ENCODE data around the gene PCCA.

GRCh38 chr13:100563779-100564178 lies 474.9 kb downstream of the PCCA start:
- TF ChIP-seq POLR2A (IDR thresholded peaks at IDR 0.05; ENCODE audit: low read length) (no peak), GATA1 (IDR thresholded peaks at IDR 0.05; ENCODE audit: low read depth, low read length) (no peak)

All from erythroblast (primary cell).